HTERT RPE-1 (cell line): ENCODE measurements around the gene TNFSF11.

Source experiments
- in situ Hi-C: fragments of 300-500 bp; cut with MboI; formaldehyde crosslinking; loops from 4 replicates; pipeline ENCODE4 v1.14.3; 2020; ENCODE audit warnings: low sequenced_read_pairs

TNFSF11 gene, protein sequence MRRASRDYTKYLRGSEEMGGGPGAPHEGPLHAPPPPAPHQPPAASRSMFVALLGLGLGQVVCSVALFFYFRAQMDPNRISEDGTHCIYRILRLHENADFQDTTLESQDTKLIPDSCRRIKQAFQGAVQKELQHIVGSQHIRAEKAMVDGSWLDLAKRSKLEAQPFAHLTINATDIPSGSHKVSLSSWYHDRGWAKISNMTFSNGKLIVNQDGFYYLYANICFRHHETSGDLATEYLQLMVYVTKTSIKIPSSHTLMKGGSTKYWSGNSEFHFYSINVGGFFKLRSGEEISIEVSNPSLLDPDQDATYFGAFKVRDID

DNA sequence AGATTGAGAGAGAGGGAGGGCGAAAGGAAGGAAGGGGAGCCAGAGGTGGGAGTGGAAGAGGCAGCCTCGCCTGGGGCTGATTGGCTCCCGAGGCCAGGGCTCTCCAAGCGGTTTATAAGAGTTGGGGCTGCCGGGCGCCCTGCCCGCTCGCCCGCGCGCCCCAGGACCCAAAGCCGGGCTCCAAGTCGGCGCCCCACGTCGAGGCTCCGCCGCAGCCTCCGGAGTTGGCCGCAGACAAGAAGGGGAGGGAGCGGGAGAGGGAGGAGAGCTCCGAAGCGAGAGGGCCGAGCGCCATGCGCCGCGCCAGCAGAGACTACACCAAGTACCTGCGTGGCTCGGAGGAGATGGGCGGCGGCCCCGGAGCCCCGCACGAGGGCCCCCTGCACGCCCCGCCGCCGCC, at the start of gene TNFSF11:
TSS of gene TNFSF11 (plus strand) at position 142 of the 400 bp plus-strand sequence. CDS start at position 294, 152 bp downstream.
- in situ Hi-C loops: no loop called here

DNA sequence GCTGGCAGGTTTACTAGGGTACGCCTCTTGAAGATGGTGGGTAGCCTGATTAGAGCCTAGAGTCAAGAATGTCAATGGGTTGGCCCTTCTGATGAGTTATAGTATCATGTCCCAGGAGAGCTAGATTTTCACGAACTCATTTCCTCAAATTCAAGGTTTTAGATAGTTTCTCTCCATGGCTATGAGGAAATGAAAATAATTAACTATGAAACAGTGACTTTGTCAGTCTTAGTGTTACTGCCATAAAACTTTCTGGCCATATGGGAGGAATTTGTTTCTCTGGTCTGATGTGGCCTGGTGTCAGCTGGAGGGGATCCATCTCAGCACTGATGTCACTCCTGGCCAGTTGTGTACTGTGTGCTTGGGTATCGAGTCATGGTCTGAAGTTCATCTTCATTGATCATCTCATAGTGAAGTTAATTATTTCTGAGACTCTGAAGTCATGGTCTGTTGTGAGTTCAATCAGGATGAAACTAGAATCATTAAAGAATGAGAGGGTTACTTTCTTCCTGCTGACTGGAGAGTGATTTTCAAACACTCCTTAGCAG, 49.4 kb upstream of the TNFSF11 start:
- in situ Hi-C loops: no loop called here

DNA sequence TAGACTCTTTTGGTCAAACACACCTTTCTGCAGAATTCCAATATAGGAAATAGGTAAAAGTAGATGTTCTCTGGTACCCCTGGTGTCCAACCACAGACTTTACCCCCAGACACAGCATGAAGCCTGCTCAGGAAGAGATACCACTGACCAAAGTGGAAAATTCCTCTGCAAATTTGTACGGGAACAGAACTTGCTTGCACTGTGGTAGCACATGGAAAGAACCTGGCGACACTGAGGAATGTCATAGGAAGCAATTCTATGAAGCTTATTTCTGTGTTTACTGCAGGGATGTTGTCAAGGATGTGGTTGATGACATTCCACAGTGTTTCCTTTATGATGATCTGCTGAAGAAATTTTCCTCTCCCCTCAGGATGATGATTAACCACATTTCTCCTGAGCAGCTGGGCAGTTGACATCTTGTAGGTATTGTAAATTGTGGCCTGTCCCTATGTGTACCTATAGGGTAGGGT, 48.9 kb upstream of the TNFSF11 start:
- in situ Hi-C loops: no loop called here

DNA sequence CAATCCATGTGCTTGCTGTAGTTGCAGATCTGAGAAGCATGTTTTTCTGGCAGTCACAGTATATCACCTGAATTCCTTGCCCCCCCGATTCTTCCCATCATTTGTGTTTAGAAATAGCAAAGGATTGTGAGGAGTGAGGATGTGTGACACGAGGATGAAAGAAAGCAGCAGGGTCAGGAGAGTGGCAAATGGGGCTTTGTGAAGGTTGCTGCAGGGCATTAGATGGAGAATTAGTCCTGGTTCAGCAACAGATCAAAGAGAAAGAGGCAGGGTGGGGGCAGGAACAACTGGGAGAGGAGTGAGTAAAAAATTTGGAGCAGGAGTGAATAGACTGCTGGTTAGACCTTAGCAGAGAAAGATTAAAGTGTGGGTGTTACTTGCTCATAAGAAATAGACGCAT, 47.7 kb upstream of the TNFSF11 start:
- in situ Hi-C loops: no loop called here

DNA sequence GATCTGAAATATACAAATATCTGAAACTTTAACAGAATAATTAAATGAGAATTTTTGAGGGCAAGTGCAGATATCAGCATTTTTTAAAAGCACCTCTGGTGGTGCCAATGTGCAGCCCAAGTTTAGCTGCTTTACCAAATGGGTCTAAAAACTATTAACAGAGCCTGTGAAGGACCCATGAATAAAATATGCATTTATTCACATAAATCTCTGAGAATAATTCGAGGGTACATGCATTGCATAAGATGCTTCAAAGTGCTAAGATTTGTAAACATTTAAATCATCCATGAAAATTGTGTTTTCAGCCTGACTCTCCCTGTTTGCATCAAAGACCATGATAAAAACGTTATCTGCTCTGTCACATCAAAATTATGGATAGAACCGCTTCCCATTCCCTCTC, 47.1 kb upstream of the TNFSF11 start:
- in situ Hi-C loops: no loop called here

DNA sequence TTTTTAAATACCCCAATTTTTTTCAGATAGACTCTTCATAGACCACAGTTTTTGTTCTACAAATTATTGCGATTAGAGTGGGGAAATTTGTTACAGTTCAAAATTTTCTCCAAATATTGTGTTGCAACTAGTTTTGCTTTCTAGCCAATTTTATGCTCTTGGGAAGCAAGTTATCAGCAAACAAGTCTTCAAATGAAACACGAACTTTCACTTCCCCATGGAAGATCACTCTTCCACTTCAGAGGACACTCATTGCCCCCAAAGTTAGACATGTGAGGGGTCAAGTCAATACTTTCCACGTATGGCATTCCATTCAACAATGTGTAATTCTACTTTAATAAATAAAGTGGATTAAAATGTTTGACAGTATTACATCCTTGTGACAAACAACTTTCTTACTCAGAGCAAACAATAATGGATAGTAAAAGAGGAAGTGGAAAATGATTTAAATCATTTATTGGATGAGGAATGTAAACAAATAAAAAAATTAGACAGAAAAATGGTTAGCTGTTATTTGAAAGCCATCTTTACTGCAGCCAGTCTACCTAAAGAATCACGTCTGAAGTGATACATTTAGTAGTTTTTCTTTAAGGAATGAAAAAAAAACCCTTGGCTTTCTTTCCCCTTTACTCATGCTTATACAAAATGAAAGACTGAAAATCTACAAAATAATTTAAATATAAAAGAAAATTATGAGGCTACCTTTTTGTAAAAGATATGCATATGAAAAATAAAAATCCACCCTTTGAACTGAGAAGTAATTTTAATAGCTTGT, 41.2 kb upstream of the TNFSF11 start:
- in situ Hi-C loops: no loop called here

DNA sequence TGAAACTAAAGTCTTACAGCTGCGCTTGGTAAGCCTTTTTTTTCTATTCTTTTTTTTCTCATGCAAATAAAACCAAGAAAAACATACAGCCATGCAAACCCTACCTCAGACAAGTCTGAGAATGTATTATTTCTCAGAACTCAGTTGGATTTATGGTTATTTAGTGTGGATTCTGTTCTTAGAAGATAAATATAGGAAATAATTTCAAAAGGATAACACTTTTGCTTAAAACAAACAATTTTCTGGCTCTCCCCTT, 40.7 kb upstream of the TNFSF11 start:
- in situ Hi-C loops: no loop called here

DNA sequence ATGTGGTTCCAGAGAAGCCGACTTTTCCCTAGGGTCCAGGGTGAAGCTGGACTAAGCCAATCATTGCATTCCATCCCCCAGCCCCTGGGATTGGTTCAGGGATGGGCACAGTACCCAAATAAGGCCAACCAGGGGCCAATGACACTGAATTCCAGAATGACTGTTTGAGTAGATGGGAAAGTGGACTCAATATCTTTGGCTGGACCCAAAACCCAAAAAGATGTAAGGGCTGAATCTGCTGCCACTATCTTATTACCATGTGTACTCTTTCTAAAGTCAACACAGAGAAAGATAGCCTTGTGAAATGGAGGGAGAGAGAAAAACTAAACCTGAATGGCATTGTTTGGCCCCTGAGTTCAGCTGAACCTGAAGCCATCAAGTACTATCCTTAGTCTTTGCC, 39.2 kb upstream of the TNFSF11 start:
- in situ Hi-C loops: no loop called here

DNA sequence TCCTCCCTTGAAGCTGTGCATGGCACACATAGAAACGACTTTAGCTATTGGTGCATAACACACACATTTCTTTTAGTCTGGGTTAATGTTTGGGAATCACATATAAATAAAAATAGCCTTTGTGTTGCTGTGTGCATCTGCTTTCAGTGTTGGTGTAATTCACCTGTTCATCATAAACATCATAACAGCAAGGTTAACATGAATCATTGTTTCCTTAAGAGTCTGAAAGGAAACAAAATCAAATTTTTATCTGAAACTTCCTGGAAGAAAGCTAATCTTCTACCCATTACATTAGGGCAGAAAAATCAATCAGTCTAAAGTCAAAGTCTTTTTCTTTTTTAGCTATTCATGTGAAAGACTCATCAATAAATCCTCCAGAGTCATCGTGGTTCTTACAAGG, 35.0 kb upstream of the TNFSF11 start:
- in situ Hi-C loops: no loop called here

DNA sequence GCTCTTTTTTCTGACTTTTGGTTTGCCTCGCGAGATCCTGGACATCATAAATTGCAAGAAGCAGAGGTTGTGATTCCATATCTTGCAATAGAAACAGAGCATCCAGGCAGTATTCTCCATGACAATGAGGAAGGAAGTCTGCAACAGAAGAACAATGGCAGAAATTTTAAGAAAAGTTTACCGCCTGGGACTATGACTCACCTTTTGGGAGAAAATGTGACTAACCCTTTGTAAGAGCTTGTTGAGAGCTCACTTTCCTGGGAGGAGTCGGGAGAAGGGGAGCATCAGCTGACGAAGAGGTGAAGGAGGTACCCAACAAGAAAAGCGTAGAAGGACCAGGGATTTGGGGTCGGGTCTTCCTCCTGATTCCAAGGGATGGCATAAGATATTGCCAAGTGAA, 34.3 kb upstream of the TNFSF11 start:
- in situ Hi-C loops: no loop called here

DNA sequence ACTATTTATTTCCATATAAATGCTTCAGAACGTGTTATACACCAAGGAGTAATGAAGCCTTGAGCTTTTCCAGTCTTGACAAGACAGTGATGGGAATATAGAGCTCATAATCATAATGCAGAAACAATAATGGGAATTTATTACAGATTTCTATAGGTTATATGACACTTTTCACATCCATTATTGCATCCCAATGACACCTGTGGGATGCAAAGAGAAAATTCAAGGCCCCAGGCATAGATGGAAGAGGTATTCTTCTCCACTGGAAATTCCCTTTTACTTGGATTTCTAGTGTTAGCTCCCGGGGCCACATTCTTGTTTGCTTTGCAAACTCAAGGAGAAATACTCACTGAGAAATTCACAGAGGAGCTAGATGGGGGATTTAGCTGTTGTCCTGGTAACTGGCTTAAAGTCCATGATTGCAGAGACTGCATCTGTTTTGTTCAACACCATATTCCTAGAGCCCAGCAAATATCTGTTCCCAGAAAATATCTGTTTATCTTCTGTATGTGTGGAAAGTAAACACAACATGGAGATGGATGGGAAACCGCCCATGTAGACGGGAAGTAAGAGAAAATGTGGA, 30.6 kb upstream of the TNFSF11 start:
- in situ Hi-C loops: no loop called here

DNA sequence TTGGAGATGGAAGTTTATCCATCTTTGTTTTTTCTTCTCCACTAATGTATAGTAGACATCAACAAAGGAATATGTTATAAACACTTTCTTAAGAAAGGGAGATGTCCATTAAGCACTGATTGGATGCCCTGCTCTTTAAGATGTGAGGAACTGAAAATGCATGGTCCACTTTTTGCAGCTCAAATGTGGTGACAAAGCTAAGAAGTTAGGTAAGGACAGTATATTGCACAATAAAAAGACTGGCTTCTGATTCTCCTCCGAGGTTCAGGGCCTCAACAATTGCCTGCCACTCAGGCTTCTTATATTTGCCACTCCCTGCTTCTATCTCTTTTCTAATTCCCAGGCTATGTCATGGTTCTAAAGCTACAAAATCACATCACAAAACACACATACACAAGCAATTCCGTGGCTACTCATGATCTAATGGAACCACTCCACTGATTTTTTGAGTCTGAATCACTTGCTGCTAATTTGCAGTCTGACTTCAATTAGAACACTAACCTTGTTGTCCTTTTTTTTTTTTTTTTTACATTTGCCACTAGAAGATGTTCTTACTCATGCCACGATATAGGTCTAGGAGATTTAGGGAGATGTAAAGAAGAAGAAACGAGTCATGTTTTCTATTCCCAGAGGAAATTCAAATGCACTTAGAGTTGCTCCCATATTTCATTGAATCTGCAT, 29.6 kb upstream of the TNFSF11 start:
- in situ Hi-C loops: no loop called here

DNA sequence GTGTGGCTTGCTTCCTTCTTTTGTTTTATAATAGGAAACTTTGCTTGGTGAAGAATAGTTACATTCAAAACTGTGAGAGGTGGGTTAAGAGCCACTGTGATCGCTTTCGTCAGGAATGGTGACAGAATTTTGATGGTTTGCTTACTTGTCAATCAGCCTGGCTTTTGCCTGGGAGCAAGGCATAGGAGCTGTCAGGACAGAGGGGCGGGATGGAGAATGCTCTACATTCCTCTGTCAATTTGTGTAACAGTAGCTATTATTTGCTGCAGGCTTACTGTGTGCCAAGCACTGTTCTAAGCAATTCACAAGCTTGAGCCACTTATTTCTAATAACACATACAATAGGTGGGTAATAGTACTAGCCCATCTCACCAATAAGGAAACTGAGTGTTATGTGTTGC, 28.1 kb upstream of the TNFSF11 start:
- in situ Hi-C loops: no loop called here

DNA sequence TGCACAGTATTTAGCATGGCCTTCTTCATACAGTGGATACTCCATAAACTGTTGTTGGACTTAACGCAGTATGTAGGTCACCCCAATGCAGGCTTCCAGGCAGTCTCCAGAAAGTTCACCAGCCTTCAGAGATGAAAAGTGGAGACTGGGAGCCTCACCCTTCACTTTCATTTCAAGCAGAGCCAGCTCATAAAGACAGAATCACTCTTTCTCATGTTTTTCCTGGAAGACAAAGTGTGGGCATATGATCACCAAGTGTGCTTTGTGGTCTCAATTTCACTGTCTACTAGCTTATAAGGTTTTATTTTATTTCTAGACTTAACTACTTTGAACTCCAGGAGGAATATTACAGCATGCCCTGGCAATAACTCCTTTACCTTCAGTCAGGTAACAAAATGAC, 26.3 kb upstream of the TNFSF11 start:
- in situ Hi-C loops: no loop called here

DNA sequence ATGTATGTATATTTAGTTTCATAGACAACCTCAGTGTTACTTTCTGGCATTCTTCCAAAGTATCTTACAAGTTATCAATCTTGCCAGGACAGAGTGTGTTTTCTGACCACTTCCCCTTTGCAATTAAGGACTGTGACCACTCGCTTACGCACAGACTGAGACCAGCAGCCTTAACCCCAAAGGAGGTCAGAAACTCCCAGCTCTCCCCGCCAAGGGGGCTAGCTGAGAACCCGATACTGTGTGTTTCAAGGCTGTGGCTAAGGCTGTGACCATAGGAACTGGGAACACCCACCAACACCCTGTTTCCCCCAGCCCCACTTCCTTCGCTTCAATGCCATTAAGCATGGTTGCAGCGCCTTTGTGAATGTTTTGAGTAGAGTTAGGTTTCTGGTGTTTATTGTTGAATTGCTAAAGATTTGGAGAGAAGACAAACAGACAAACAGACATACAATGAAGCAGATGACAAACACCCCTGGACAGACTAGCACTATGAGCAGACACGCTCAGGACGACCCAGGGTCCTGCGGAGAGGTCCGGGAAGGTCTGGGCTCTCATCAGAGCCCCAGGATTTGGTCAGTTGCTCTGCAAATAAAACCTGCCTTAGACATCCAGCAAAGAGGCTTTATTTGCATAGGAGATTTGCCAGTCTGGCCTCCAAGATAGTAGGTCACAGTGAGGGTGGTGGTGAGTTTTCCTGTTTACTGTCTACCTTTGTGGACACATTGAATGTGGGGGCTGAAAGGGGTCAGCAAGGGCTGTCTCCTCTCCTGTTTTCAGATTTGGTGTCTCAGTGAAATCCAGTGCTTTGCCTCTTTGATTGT, 25.0 kb upstream of the TNFSF11 start:
- in situ Hi-C loops: no loop called here

DNA sequence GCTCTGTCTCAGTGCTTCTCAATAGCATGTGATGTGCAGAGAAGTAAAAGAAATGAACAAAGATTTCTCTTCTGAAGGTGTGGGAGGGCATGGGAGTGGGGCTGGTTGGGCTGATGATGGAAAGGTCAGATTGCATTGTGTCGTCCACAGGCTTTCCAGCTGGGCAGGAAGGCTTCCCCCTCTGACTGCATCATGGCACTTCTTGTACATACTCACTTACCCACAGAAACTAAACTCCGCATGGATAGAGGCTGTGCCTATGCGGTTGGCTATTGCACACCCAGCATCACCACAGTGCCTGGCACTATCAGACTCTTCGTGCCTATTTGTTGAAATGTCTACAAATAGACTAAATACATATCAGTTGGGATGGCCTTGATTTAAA, 24.4 kb upstream of the TNFSF11 start:
- in situ Hi-C loops: no loop called here

DNA sequence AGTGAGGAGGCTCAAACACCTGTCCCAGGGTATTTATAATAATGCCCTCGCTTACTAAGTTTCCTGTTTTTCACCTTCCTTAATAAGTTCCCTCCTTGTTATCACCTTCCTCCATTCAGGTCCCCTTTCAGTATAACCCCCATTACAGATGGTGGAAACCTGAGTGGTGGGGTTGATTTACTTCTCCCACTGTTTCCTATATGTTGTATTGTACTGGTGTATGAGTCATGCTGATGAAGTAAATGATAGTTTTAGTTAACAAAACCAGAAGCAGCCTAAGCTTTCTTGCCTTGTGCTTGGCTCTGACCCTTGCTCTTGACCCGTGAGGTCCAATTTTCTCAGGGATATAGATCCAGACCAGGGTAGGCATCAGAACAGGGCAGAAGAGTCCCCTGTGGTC, 22.3 kb upstream of the TNFSF11 start:
- in situ Hi-C loops: no loop called here

DNA sequence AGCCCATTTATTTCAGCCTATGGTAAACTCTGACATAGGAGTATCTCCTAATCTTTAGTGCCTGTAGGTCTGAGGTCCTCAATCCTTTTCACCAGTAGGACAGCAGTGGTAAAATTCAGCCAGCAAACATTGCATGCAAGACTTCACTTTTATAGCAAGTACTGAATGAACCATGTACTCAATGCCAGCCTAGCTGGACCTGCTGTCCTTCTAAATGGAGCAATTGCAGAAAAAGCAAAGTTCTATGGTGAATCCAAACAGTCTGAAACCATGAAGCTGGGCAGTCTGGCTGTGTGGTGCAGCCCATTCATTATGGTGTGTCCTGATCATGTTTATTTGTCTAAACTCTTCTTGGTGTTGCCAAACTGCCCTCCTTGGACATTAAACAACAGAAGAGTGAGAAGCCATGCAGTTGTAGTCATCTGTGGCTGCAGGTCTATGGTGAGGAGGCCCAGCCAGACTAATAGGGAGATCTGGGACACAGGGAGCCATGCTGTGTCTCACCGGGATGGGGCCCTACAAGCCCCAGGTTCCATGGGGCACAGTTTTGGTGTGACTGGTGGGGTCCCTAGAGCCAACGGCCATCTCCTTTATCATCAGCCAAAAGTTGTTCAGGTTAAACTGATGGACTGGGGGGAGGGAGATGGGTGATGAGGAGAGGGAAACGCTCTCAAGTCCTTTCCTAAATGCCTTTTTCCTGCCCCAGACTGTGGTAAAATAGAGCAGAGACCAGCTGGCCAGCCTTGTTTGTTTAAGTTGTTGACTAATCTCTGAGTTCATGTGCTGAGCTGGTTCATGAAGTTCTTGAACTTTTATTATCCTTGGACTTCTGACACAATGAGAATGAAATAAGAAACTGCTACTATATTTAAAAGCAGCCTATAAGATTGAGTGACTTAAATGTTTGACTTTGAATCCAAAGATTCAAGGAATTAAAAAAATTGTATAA, 20.6 kb upstream of the TNFSF11 start:
- in situ Hi-C loops: no loop called here

DNA sequence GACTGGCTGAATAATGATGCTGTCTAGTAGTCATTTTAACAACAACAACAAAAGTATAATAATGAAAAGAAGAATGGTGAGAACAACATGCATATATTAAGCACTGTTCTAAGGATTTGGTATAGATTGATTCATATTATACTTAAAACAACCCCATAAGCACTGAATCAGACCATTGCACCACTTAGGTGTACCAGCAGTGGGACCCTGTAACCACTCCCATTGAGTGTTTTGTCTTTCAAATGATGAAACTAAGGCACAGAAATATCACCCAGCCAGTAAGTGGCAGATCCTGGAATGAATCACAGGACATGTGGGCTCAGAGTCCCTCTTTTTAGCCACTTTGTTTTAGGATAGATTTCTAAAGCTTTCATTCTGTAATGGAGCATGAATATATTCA, 14.9 kb upstream of the TNFSF11 start:
- in situ Hi-C loops: no loop called here
